Mesendoderm (in vitro differentiated cells): ENCODE results near the gene DMRT1.

Experiments
- DNase-seq: peaks from one replicate; pipeline ENCODE4 v3.0.0; 2013
- H2AK5ac ChIP-seq: 2 replicates; pipeline ENCODE4 v1.6.1; 2013; ENCODE audit warnings: low read length, inconsistent platforms
- H2BK120ac ChIP-seq: 2 replicates; pipeline ENCODE4 v1.6.1; 2013; ENCODE audit warnings: low read depth, mild to moderate bottlenecking, low read length, moderate library complexity, mixed read lengths
- H2BK15ac ChIP-seq: replicated peaks from 2 replicates; pipeline ENCODE4 v1.6.1; 2013; ENCODE audit warnings: low read depth, mild to moderate bottlenecking, moderate library complexity
- H2BK5ac ChIP-seq: 2 replicates; pipeline ENCODE4 v1.6.1; 2013; ENCODE audit warnings: low read length, inconsistent platforms
- H3K18ac ChIP-seq: 2 replicates; pipeline ENCODE4 v1.6.1; 2013; ENCODE audit warnings: mild to moderate bottlenecking, low read length, mixed read lengths
- H3K23ac ChIP-seq: one replicate; pipeline ENCODE4 v1.6.1; 2013; ENCODE audit warnings: low read length
- H3K27ac ChIP-seq: 2 replicates; pipeline ENCODE4 v1.5.1; 2013; ENCODE audit warnings: low read depth, mild to moderate bottlenecking, inconsistent platforms, low read length, moderate library complexity
- H3K27me3 ChIP-seq: 2 replicates; pipeline ENCODE4 v1.6.1; 2013; ENCODE audit warnings: low read length, control low read depth, mild to moderate bottlenecking, inconsistent platforms; ENCODE audit not compliant: insufficient read depth, poor library complexity
- H3K36me3 ChIP-seq: 2 replicates; pipeline ENCODE4 v1.6.1; 2013; ENCODE audit warnings: low read length, inconsistent platforms; ENCODE audit not compliant: control insufficient read depth, insufficient read depth
- H3K4ac ChIP-seq: one replicate; pipeline ENCODE4 v1.6.1; 2013; ENCODE audit warnings: low read depth, mild to moderate bottlenecking, low read length, moderate library complexity
- H3K4me1 ChIP-seq: 2 replicates; pipeline ENCODE4 v1.6.1; 2013; ENCODE audit warnings: low read depth, low read length, inconsistent platforms; ENCODE audit not compliant: control insufficient read depth
- H3K4me2 ChIP-seq: 2 replicates; pipeline ENCODE4 v1.6.1; 2013; ENCODE audit warnings: low read length
- H3K4me3 ChIP-seq: 2 replicates; pipeline ENCODE4 v1.5.1; 2013; ENCODE audit warnings: mild to moderate bottlenecking, low read length
- H3K56ac ChIP-seq: one replicate; pipeline ENCODE4 v1.6.1; 2013; ENCODE audit warnings: low read length
- H3K79me1 ChIP-seq: 2 replicates; pipeline ENCODE4 v1.6.1; 2013; ENCODE audit warnings: low read length, inconsistent platforms
- H3K79me2 ChIP-seq: 2 replicates; pipeline ENCODE4 v1.6.1; 2013; ENCODE audit warnings: mild to moderate bottlenecking, low read length; ENCODE audit not compliant: control insufficient read depth, insufficient read depth
- H3K9ac ChIP-seq: 2 replicates; pipeline ENCODE4 v1.6.1; 2013; ENCODE audit warnings: low read length, inconsistent platforms
- H4K5ac ChIP-seq: one replicate; pipeline ENCODE4 v1.6.1; 2013; ENCODE audit warnings: low read length
- H4K8ac ChIP-seq: one replicate; pipeline ENCODE4 v1.6.1; 2013; ENCODE audit warnings: low read depth, mild to moderate bottlenecking, control low read depth, low read length, moderate library complexity
- WGBS: extraction: QIAGEN DNeasy Blood & Tissue Kit; methylation state at CpG from one replicate; pipeline ENCODE4 v1.1.7; 2013; ENCODE audit warnings: low lambda C conversion rate, missing lambda C conversion rate; ENCODE audit not compliant: insufficient coverage; ENCODE audit errors: extremely low coverage; 5-methylcytosine and 5-hydroxymethylcytosine counted together

The DMRT1 gene

GRCh38 chr9:959914-960313 is 118.4 kb downstream of the DMRT1 start:
- WGBS: no CpG with 5 or more reads among the region's 4 CpGs
- Histone ChIP-seq H2BK120ac (no peak overlapping the region), H2AK5ac (no peak overlapping the region), H3K4me2 (no peak overlapping the region), H3K23ac (no peak overlapping the region), H4K5ac (no peak overlapping the region), H3K4me1 (no peaks in the 10 kb centered on the region), H3K79me2 (no peaks in the 10 kb centered on the region), H3K18ac (no peak overlapping the region), H3K4ac (no peak overlapping the region), H3K27me3 (no peaks in the 10 kb centered on the region), H2BK5ac (no peak overlapping the region), H3K56ac (no peak overlapping the region), H3K4me3 (no peak overlapping the region), H3K27ac (no peak overlapping the region), H3K36me3 (no peaks in the 10 kb centered on the region), H2BK15ac (no peak overlapping the region), H3K9ac (no peak overlapping the region), H4K8ac (no peak overlapping the region), H3K79me1 (no peaks in the 10 kb centered on the region)
- no peak for DNase-seq

GRCh38 chr9:962023-962422 is 120.5 kb downstream of the DMRT1 start:
- no peaks in the 10 kb centered on the region for H3K79me2 ChIP-seq
- no peaks in the 10 kb centered on the region for H3K79me1 ChIP-seq
- no peaks in the 10 kb centered on the region for H3K27me3 ChIP-seq
- no peak overlapping the region for H3K4me2 ChIP-seq
- no peak overlapping the region for H2BK5ac ChIP-seq
- H3K9ac ChIP-seq: no peak overlapping the region
- no peaks in the 10 kb centered on the region for H3K4me1 ChIP-seq
- H2AK5ac ChIP-seq: no peak overlapping the region
- H3K56ac ChIP-seq: no peak overlapping the region
- no peaks in the 10 kb centered on the region for H3K36me3 ChIP-seq
- H4K8ac ChIP-seq: no peak overlapping the region
- no peak overlapping the region for H2BK15ac ChIP-seq
- DNase-seq: no peak
- no CpG with 5 or more reads among the region's 6 CpGs for WGBS
- H3K18ac ChIP-seq: no peak overlapping the region
- H4K5ac ChIP-seq: no peak overlapping the region
- H3K4me3 ChIP-seq: no peak overlapping the region
- no peak overlapping the region for H3K27ac ChIP-seq
- H3K23ac ChIP-seq: no peak overlapping the region
- no peak overlapping the region for H3K4ac ChIP-seq
- H2BK120ac ChIP-seq: no peak overlapping the region

DNA sequence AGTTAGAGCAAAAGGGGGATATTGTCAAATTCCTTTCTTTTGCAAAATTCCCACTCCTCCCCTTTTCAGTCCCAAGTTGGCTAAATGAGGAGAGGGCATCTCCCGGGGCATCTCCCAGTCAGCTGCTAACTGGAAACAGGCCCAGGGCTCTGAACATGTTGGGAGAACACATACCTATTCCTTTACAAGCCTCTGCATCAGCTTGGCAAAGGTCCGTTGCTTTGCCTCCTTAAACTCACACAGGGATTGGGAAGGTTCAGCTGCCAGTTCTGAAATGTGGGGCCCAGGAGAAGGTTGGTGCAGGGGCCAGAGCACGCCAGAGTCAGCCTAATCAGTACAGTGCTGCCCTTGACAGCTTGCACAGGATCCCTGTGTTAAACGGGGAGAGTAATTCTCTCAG is 124.0 kb downstream of the DMRT1 start:
- Histone ChIP-seq H3K4me3 (no peak overlapping the region), H3K18ac (no peak overlapping the region), H2BK15ac (no peak overlapping the region), H3K23ac (no peak overlapping the region), H3K9ac (no peak overlapping the region), H3K27ac (no peak overlapping the region), H3K4me2 (no peak overlapping the region), H3K4ac (no peak overlapping the region), H2BK120ac (no peak overlapping the region), H3K79me2 (no peaks in the 10 kb centered on the region), H3K27me3 (peaks cover 7% of the 10 kb centered on the region), H2AK5ac (no peak overlapping the region), H3K56ac (no peak overlapping the region), H3K4me1 (peaks cover 5% of the 10 kb centered on the region), H4K8ac (no peak overlapping the region), H3K36me3 (no peaks in the 10 kb centered on the region), H2BK5ac (no peak overlapping the region), H3K79me1 (no peaks in the 10 kb centered on the region), H4K5ac (no peak overlapping the region)
- no peak for DNase-seq
- no CpG with 5 or more reads among the region's 4 CpGs for WGBS

- H2AK5ac ChIP-seq: no peak overlapping the region
- H3K27ac ChIP-seq: no peak overlapping the region
- H3K9ac ChIP-seq: no peak overlapping the region
- no peak overlapping the region for H3K4ac ChIP-seq
- no peak overlapping the region for H3K18ac ChIP-seq
- no peak overlapping the region for H4K8ac ChIP-seq
- no peak overlapping the region for H2BK120ac ChIP-seq
- no peaks in the 10 kb centered on the region for H3K36me3 ChIP-seq
- no peak overlapping the region for H3K23ac ChIP-seq
- peaks cover 6% of the 10 kb centered on the region for H3K4me1 ChIP-seq
- WGBS: no CpG with 5 or more reads among the region's 3 CpGs
- peaks cover 7% of the 10 kb centered on the region for H3K27me3 ChIP-seq
- H3K4me3 ChIP-seq: no peak overlapping the region
- H2BK5ac ChIP-seq: no peak overlapping the region
- H3K79me2 ChIP-seq: no peaks in the 10 kb centered on the region
- H3K4me2 ChIP-seq: no peak overlapping the region
- H3K56ac ChIP-seq: no peak overlapping the region
- no peaks in the 10 kb centered on the region for H3K79me1 ChIP-seq
- H4K5ac ChIP-seq: no peak overlapping the region
- DNase-seq: peak; percentile 46
- H2BK15ac ChIP-seq: no peak overlapping the region
Observed at GRCh38 chr9:966870-967269, 125.4 kb downstream of the DMRT1 start.

DNA sequence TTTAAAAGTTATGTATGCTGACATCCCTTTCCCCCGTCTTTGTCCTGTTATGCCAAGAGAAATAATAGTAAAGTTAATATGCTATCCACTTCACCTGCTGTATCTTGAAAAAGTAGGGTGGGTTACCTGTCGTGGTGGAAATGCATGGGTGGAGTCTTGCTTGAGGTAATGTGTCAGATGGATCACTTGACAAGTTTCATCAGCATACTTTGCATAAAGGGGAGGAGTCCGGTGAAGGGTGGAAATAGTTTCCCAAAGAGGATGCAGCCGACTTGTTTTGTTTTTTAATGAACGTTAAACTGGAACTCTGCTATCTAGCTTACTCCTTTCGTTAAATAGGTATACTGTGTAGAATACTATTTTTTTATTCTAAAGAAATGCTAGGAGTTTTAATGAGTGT is 125.9 kb downstream of the DMRT1 start:
- Histone ChIP-seq H3K27ac (no peak overlapping the region), H3K23ac (no peak overlapping the region), H2BK5ac (no peak overlapping the region), H3K9ac (no peak overlapping the region), H2BK15ac (no peak overlapping the region), H3K4me2 (no peak overlapping the region), H3K4me3 (no peak overlapping the region), H4K5ac (no peak overlapping the region), H3K79me1 (no peaks in the 10 kb centered on the region), H3K4ac (no peak overlapping the region), H2AK5ac (no peak overlapping the region), H3K36me3 (no peaks in the 10 kb centered on the region), H3K18ac (no peak overlapping the region), H2BK120ac (no peak overlapping the region), H4K8ac (no peak overlapping the region), H3K56ac (no peak overlapping the region), H3K4me1 (peaks cover 6% of the 10 kb centered on the region), H3K79me2 (no peaks in the 10 kb centered on the region), H3K27me3 (peaks cover 7% of the 10 kb centered on the region)
- peak; percentile 81 for DNase-seq
- no CpG with 5 or more reads among the region's 6 CpGs for WGBS

DNA sequence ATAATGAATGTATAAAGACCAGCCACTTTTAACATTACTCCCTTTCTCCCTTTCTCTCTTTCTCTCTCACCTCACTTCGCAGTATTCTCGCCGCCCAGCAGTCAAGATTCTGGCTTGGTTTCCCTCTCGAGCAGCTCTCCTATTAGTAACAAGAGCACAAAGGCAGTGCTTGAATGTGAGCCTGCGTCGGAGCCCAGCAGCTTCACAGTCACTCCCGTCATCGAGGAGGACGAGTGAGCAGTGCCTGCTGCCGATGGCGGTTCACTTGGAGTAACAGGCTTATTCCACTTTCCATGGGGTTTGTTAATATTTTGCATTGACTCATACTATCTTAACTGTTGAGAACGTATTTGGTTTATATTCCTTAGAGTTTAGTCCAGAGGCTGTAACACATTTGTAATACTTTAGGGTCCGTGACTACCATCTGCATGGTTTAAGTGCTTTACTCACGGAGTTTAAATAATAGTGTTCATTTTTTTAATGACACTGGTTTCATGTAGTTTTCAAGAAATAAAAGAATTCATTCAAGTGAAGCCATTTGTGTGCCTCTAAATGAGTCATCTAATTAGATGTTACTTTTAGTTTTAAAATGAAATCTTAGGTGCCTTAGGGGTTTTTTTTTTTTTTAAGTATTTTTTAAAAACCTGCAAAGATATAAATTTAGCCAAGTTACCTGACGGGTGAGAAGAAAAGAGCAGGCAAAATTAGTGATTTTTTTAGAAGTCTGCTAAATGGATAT is 126.6 kb downstream of the DMRT1 start:
- H3K4me1 ChIP-seq: peaks cover 6% of the 10 kb centered on the region
- no peak overlapping the region for H3K4ac ChIP-seq
- peak overlapping the region; percentile 56 for H3K56ac ChIP-seq
- WGBS: no CpG with 5 or more reads among the region's 15 CpGs
- no peak overlapping the region for H3K4me3 ChIP-seq
- H2BK120ac ChIP-seq: no peak overlapping the region
- peaks cover 11% of the 10 kb centered on the region for H3K27me3 ChIP-seq
- DNase-seq: peak; percentile 82
- H3K9ac ChIP-seq: no peak overlapping the region
- no peak overlapping the region for H3K18ac ChIP-seq
- no peak overlapping the region for H2BK15ac ChIP-seq
- H2BK5ac ChIP-seq: no peak overlapping the region
- H3K4me2 ChIP-seq: peak overlapping the region; percentile 40
- H4K8ac ChIP-seq: no peak overlapping the region
- H2AK5ac ChIP-seq: no peak overlapping the region
- H3K79me2 ChIP-seq: no peaks in the 10 kb centered on the region
- H4K5ac ChIP-seq: no peak overlapping the region
- no peak overlapping the region for H3K27ac ChIP-seq
- no peaks in the 10 kb centered on the region for H3K79me1 ChIP-seq
- no peaks in the 10 kb centered on the region for H3K36me3 ChIP-seq
- H3K23ac ChIP-seq: no peak overlapping the region
